Lower lobe of right lung (tissue), 2 donors: Measurements from ENCODE around the gene FOXK1. TPM values are rescaled to one million over a fixed set of nuclear protein-coding genes. Genes with fewer than 3 reads are reported as not detected.

Source experiments
- ATAC-seq, 2 donors: fragments of 200-7000 bp; cut with Tn5 transposase; one replicate each; pipeline ENCODE4 v1.9.1; 2020 to 2022; ENCODE audit warnings: mild to moderate bottlenecking in 2 of 2, moderate library complexity in 2 of 2
- DNase-seq: peaks from one replicate; pipeline ENCODE4 v3.0.0-alpha.2; 2020
- H3K27ac ChIP-seq: fragments of 200-600 bp; one replicate; pipeline ENCODE4 v1.8.0; 2022
- H3K27me3 ChIP-seq: fragments of 200-600 bp; one replicate; pipeline ENCODE4 v1.8.0; 2022; ENCODE audit warnings: low read depth
- H3K36me3 ChIP-seq: fragments of 200-600 bp; one replicate; pipeline ENCODE4 v1.8.0; 2022; ENCODE audit warnings: mild to moderate bottlenecking
- H3K4me1 ChIP-seq: fragments of 200-600 bp; one replicate; pipeline ENCODE4 v1.8.0; 2022
- H3K4me3 ChIP-seq: fragments of 200-600 bp; one replicate; pipeline ENCODE4 v1.8.0; 2022; ENCODE audit warnings: mild to moderate bottlenecking
- H3K9me3 ChIP-seq: fragments of 200-600 bp; one replicate; pipeline ENCODE4 v1.8.0; 2022
- intact Hi-C: fragments of 100-400 bp; cut with DNase I; formaldehyde crosslinking; loops from one replicate; pipeline ENCODE4 v1.11.0; 2022
- total RNA-seq: library from RNA; stranded (reverse); fragmentation: NEBNext Ultra II Directional; extraction: Animal tissue kit (Norgen Biotek cat#: 25700); gene quantifications from one replicate; pipeline ENCODE4 v1.2.1, GENCODE V29; 2021
- TF ChIP-seq, protein P1 (sequence below): fragments of 200-600 bp; IDR thresholded peaks from one replicate; pipeline ENCODE4 v1.8.0; 2022; ENCODE audit warnings: antibody characterized with exemption, mild to moderate bottlenecking
- donor health status: DM: no; HTN: yes; CAD: no; lungs with severe emphysema.

FOXK1 gene
- total RNA-seq, 1 donor from 2014 or later = 28.8 TPM

DNA sequence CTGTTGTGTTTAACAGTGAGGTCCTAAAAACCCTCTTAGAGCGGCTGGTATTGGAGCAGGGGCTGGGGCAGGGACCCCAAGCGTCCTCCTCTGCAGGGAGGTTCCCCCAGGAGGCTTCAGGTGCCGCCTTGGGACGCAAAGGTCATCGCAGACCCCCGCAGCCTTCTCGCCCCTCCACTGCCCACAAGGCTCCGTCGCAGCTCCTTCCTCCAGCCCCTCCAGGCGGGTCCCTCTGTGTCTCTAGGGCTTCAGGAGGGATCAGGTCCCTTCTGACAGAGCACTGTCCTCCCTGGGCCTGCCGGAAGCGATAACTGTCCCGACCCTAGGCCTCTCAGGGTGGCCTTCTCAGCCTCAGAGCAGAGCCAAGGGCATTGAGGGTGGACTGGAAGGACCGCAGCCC lies 67.3 kb downstream of the FOXK1 start:
- Histone ChIP-seq H3K27ac (peak overlapping the region; percentile 96), H3K4me1 (peaks cover 52% of the 10 kb centered on the region), H3K27me3 (no peaks in the 10 kb centered on the region), H3K4me3 (no peak overlapping the region), H3K36me3 (peaks cover 30% of the 10 kb centered on the region), H3K9me3 (no peaks in the 10 kb centered on the region)
- TF ChIP-seq, protein P1, sequence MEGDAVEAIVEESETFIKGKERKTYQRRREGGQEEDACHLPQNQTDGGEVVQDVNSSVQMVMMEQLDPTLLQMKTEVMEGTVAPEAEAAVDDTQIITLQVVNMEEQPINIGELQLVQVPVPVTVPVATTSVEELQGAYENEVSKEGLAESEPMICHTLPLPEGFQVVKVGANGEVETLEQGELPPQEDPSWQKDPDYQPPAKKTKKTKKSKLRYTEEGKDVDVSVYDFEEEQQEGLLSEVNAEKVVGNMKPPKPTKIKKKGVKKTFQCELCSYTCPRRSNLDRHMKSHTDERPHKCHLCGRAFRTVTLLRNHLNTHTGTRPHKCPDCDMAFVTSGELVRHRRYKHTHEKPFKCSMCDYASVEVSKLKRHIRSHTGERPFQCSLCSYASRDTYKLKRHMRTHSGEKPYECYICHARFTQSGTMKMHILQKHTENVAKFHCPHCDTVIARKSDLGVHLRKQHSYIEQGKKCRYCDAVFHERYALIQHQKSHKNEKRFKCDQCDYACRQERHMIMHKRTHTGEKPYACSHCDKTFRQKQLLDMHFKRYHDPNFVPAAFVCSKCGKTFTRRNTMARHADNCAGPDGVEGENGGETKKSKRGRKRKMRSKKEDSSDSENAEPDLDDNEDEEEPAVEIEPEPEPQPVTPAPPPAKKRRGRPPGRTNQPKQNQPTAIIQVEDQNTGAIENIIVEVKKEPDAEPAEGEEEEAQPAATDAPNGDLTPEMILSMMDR = no peak
- intact Hi-C loops = no loop called here
- no peak for ATAC-seq
- DNase-seq = no peak

DNA sequence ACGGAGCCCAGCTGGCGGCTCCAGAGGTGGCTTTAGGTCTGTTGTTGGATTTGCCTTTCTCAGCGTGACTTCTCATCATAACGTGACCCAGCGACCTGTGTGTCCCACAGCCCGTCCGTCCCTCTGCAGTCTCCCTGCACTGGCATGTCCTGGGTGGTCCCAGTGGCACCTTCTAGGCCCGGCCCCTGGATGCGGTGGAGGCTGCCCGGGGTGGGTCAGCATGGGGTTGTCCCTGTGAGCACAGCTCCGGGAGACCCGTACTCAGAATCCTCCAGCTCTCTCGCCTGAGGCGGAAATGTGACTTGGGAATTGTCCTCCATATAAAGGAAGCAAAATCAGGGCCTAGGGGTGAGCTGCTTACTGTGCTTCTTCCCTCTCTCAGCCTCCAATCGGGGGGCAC lies 67.7 kb downstream of the FOXK1 start:
- peaks cover 48% of the 10 kb centered on the region for H3K4me1 ChIP-seq
- ATAC-seq (no peak), DNase-seq (no peak)
- no peak overlapping the region for H3K4me3 ChIP-seq
- H3K36me3 ChIP-seq = peaks cover 34% of the 10 kb centered on the region
- peak overlapping the region; percentile 96 for H3K27ac ChIP-seq
- H3K9me3 ChIP-seq = no peaks in the 10 kb centered on the region
- intact Hi-C loops = no loop called here
- TF ChIP-seq, protein P1 = no peak
- no peaks in the 10 kb centered on the region for H3K27me3 ChIP-seq

DNA sequence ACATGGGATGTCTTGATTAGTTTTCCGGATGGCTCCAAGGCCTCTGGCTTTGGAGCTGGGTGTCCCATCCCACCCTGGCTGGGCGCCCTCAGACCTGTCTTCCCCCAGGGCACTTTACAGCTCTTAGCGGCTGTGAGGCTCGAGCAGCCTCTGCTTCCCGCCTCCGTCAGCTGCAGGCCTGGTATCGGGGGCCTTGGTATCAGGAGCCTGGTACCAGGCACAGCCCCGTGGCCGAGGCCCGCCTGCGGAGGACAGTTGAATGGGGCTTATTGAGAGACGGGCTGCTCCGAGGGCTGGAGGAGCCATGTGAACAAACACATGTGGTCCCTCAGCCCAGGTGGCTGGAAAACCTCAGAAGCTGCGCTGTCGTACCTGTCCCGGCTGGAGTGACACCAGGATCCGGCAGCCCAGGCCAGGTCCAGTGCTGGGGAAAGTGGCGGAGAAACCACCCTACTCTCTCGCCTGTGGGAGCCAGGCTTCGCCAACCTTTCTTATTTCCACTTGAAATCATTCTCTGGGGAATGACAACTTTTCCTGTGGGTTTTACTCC lies 69.4 kb downstream of the FOXK1 start:
- intact Hi-C loops = no loop called here
- TF ChIP-seq, protein P1 = no peak
- Histone ChIP-seq H3K4me1 (peaks cover 38% of the 10 kb centered on the region), H3K27me3 (no peaks in the 10 kb centered on the region), H3K9me3 (no peaks in the 10 kb centered on the region), H3K4me3 (no peak overlapping the region), H3K36me3 (peaks cover 51% of the 10 kb centered on the region), H3K27ac (no peak overlapping the region)
- no peak for DNase-seq
- ATAC-seq = no peak

DNA sequence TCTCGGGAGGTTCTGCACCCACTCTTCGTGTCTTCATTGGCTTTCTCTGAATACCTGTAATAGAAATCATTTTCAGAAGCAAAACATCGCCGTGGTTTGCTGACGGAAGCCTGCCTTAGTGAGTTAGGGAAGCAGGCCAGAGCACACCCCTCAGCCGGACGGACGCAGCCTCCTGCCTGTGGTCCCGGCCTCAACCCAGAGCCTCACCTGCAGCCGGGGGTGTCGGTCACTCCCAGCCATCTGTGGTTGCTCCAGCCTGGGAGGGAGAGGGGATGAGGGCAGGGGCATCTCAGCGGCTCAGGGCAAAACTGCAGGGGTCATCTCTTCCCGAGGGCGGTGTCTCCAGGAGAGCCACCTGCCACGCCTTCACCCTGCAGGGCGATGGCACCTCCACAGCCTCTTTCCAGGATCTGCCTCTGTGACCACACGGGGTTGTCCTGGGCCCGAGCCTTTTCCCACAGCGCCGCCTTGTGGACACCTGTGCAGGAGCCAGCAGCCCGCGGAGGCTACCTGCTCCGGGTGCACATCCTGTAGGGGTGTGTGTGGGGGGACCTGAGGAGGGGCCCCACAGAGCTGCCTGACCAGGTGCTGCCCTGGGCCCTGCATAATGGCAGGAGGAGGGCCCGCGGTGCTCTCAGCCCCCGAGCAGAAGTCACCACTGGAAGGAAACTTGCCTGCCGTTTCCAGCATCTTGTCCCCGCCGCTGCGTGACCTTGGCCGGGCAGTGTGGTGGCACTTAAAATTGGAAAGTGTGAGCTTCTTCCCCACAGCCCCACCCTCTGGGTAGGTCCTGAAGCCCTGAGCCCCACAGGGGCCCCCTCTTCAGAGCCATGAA lies 71.7 kb downstream of the FOXK1 start:
- intact Hi-C loops = no loop called here
- peaks cover 62% of the 10 kb centered on the region for H3K36me3 ChIP-seq

DNA sequence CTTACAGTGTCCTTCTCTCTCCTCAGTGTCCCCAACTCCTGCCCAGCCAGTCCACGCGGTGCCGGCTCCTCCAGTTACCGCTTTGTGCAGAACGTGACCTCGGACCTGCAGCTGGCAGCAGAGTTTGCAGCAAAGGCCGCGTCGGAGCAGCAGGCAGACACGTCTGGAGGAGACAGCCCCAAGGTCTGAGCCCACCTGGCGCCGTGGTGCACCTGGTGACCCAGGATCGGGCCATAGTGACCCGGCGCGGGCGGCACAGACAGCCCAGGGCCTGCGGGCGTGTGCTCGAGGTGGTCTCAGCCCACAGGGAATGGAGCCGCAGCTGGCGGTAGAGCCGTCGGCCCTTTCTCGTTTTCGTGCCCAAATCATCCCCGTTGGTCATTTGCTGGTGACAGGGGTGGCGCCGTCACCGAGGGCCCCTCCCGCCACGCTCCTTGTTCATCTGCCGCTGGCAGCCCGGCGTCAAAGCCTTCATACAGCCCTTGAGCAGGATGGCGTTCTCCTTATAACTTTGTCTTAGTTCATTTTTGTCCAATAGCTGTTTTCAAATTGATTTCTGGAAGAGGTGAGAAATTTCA lies 72.4 kb downstream of the FOXK1 start:
- TF ChIP-seq, protein P1 = no peak
- intact Hi-C loops = no loop called here
- Histone ChIP-seq H3K36me3 (peaks cover 63% of the 10 kb centered on the region), H3K4me3 (no peak overlapping the region), H3K4me1 (peaks cover 10% of the 10 kb centered on the region), H3K27me3 (no peaks in the 10 kb centered on the region), H3K27ac (no peak overlapping the region), H3K9me3 (no peaks in the 10 kb centered on the region)
- DNase-seq (no peak), ATAC-seq (peak in 1 of 2 donors; percentile 4)

More for the DNA sequence above, 71.7 kb downstream of the FOXK1 start:
- H3K27me3 ChIP-seq = no peaks in the 10 kb centered on the region
- peaks cover 15% of the 10 kb centered on the region for H3K4me1 ChIP-seq
- H3K27ac ChIP-seq = no peak overlapping the region
- H3K9me3 ChIP-seq = no peaks in the 10 kb centered on the region
- TF ChIP-seq, protein P1 = peak; percentile 91
- peak; percentile 91 to 92 for ATAC-seq
- peak; percentile 92 for DNase-seq
- no peak overlapping the region for H3K4me3 ChIP-seq
